H9 (cell line): Measurements from ENCODE around the gene STX17. TPM values are rescaled to one million over a fixed set of nuclear protein-coding genes. Genes with fewer than 3 reads are reported as not detected.

Experiments
- DNase-seq: peaks from one replicate; pipeline ENCODE4 v3.0.0-alpha.2; 2017
- H2AFZ ChIP-seq: one replicate; pipeline ENCODE4 v1.6.1; 2013; ENCODE audit warnings: mild to moderate bottlenecking, low read length, control low read depth, moderate library complexity
- H2AK5ac ChIP-seq: 2 replicates; pipeline ENCODE4 v1.6.1; 2013; ENCODE audit warnings: low read length, control low read depth, mixed read lengths; ENCODE audit not compliant: insufficient read length
- H2BK120ac ChIP-seq: one replicate; pipeline ENCODE4 v1.6.1; 2013; ENCODE audit warnings: low read depth, mild to moderate bottlenecking, low read length, control low read depth, inconsistent platforms; ENCODE audit not compliant: poor library complexity, severe bottlenecking
- H2BK12ac ChIP-seq: 2 replicates; pipeline ENCODE4 v1.6.1; 2013; ENCODE audit warnings: low read length, control low read depth, mixed read lengths, low read depth; ENCODE audit not compliant: insufficient read length
- H2BK15ac ChIP-seq: 2 replicates; pipeline ENCODE4 v1.6.1; 2013; ENCODE audit warnings: low read depth, low read length, control low read depth
- H2BK20ac ChIP-seq: one replicate; pipeline ENCODE4 v1.6.1; 2013; ENCODE audit warnings: low read depth, mild to moderate bottlenecking, low read length, control low read depth, inconsistent platforms; ENCODE audit not compliant: poor library complexity, severe bottlenecking
- H2BK5ac ChIP-seq: 2 replicates; pipeline ENCODE4 v1.6.1; 2013; ENCODE audit warnings: low read length, control low read depth, mixed read lengths; ENCODE audit not compliant: insufficient read length
- H3K14ac ChIP-seq: 2 replicates; pipeline ENCODE4 v1.6.1; 2013; ENCODE audit warnings: low read length, control low read depth; ENCODE audit not compliant: insufficient read depth
- H3K18ac ChIP-seq: 2 replicates; pipeline ENCODE4 v1.6.1; 2013; ENCODE audit warnings: low read depth, mild to moderate bottlenecking, mixed read lengths, low read length, control low read depth; ENCODE audit not compliant: insufficient read length
- H3K23ac ChIP-seq: 2 replicates; pipeline ENCODE4 v1.6.1; 2013; ENCODE audit warnings: low read length, control low read depth, mixed read lengths, low read depth; ENCODE audit not compliant: insufficient read length
- H3K23me2 ChIP-seq: 2 replicates; pipeline ENCODE4 v1.6.1; 2013; ENCODE audit warnings: low read depth, mild to moderate bottlenecking, mixed read lengths, low read length, control low read depth; ENCODE audit not compliant: insufficient read length, poor library complexity, severe bottlenecking
- H3K27ac ChIP-seq: 2 replicates; pipeline ENCODE4 v1.5.1; 2013; ENCODE audit warnings: low read length, control low read depth, mixed read lengths, low read depth; ENCODE audit not compliant: insufficient read length
- H3K27me3 ChIP-seq: 2 replicates; pipeline ENCODE4 v1.6.1; 2013; ENCODE audit warnings: low read length, control low read depth, inconsistent platforms; ENCODE audit not compliant: insufficient read depth
- H3K4ac ChIP-seq: 2 replicates; pipeline ENCODE4 v1.6.1; 2013; ENCODE audit warnings: low read depth, mild to moderate bottlenecking, control low read depth, inconsistent platforms, low read length, moderate library complexity
- H3K4me1 ChIP-seq: 2 replicates; pipeline ENCODE4 v1.6.1; 2013; ENCODE audit warnings: low read length, control low read depth, inconsistent platforms; ENCODE audit not compliant: insufficient read depth
- H3K4me2 ChIP-seq: 2 replicates; pipeline ENCODE4 v1.6.1; 2013; ENCODE audit warnings: low read length, control low read depth, mixed read lengths; ENCODE audit not compliant: insufficient read length, insufficient read depth
- H3K56ac ChIP-seq: 2 replicates; pipeline ENCODE4 v1.6.1; 2013; ENCODE audit warnings: low read depth, mild to moderate bottlenecking, mixed read lengths, low read length, control low read depth; ENCODE audit not compliant: insufficient read length
- H3K79me1 ChIP-seq: 2 replicates; pipeline ENCODE4 v1.6.1; 2013; ENCODE audit warnings: low read depth, mild to moderate bottlenecking, moderate library complexity, low read length, control low read depth, inconsistent platforms; ENCODE audit not compliant: insufficient read depth, poor library complexity, severe bottlenecking
- H3K79me2 ChIP-seq: 2 replicates; pipeline ENCODE4 v1.6.1; 2013; ENCODE audit warnings: low read length, control low read depth, inconsistent platforms; ENCODE audit not compliant: insufficient read depth
- H3K9ac ChIP-seq: 2 replicates; pipeline ENCODE4 v1.6.1; 2013; ENCODE audit warnings: low read length, control low read depth, mixed read lengths; ENCODE audit not compliant: insufficient read length; ENCODE audit errors: extremely low read depth
- H3K9me3 ChIP-seq: one replicate; pipeline ENCODE4 v1.6.1; 2013; ENCODE audit warnings: low read depth, low read length, inconsistent platforms; ENCODE audit not compliant: control insufficient read depth
- H3T11ph ChIP-seq: one replicate; pipeline ENCODE4 v1.6.1; 2013; ENCODE audit warnings: mild to moderate bottlenecking, low read length, control low read depth, inconsistent platforms
- H4K20me1 ChIP-seq: one replicate; pipeline ENCODE4 v1.6.1; 2013; ENCODE audit not compliant: control insufficient read depth, insufficient read length, insufficient read depth
- H4K5ac ChIP-seq: 2 replicates; pipeline ENCODE4 v1.6.1; 2013; ENCODE audit warnings: low read depth, mild to moderate bottlenecking, mixed read lengths, low read length, control low read depth; ENCODE audit not compliant: insufficient read length
- H4K8ac ChIP-seq: replicated peaks from 2 replicates; pipeline ENCODE4 v1.6.1; 2013; ENCODE audit warnings: low read length, control low read depth, mixed read lengths, low read depth; ENCODE audit not compliant: insufficient read length
- H4K91ac ChIP-seq: 2 replicates; pipeline ENCODE4 v1.6.1; 2013; ENCODE audit warnings: low read depth, mild to moderate bottlenecking, moderate library complexity, mixed read lengths, low read length, control low read depth; ENCODE audit not compliant: insufficient read length
- H3K27ac Mint-ChIP-seq, 3 experiments: 2 replicates in 2 of 3; 3 replicates in 1 of 3; pipeline ENCODE4 v1.8.0; 2020 to 2021; ENCODE audit warnings: mixed read lengths in 3 of 3, mild to moderate bottlenecking in 1 of 3, moderate library complexity in 1 of 3
- H3K27me3 Mint-ChIP-seq: 2 replicates; pipeline ENCODE4 v1.8.0; 2021; ENCODE audit warnings: low read depth, mild to moderate bottlenecking, moderate library complexity, mixed read lengths
- H3K36me3 Mint-ChIP-seq, 3 experiments: 2 replicates in 2 of 3; 3 replicates in 1 of 3; pipeline ENCODE4 v1.8.0; 2020 to 2021; ENCODE audit warnings: low read depth in 3 of 3, mixed read lengths in 3 of 3; ENCODE audit not compliant: insufficient read depth in 1 of 3
- H3K4me1 Mint-ChIP-seq, 2 experiments: 2 replicates each; pipeline ENCODE4 v1.8.0; 2020; ENCODE audit warnings: mixed read lengths in 2 of 2
- H3K4me3 Mint-ChIP-seq, 2 experiments: 2 replicates in 1 of 2; 3 replicates in 1 of 2; pipeline ENCODE4 v1.8.0; 2020 to 2021; ENCODE audit warnings: mild to moderate bottlenecking in 2 of 2, mixed read lengths in 2 of 2, moderate library complexity in 1 of 2
- H3K9me3 Mint-ChIP-seq, 2 experiments: 2 replicates in 1 of 2; 3 replicates in 1 of 2; pipeline ENCODE4 v1.8.0; 2020; ENCODE audit warnings: mild to moderate bottlenecking in 2 of 2, mixed read lengths in 2 of 2, moderate library complexity in 1 of 2
- CTCF ChIP-seq: fragments of 200-600 bp; sonication (generic); conservative IDR thresholded peaks from 3 replicates; pipeline ENCODE4 v1.8.0; 2021; ENCODE audit warnings: antibody characterized with exemption, mild to moderate bottlenecking
- WGBS: extraction: QIAGEN DNeasy Blood & Tissue Kit; methylation state at CpG from one replicate; pipeline ENCODE4 v1.1.7; 2013; ENCODE audit warnings: missing lambda C conversion rate, low lambda C conversion rate, mixed read lengths; ENCODE audit not compliant: insufficient read length; ENCODE audit errors: extremely low coverage; 5-methylcytosine and 5-hydroxymethylcytosine counted together
- total RNA-seq: library from RNA; stranded (reverse); gene quantifications from 2 replicates; pipeline ENCODE4 v1.2.1, GENCODE V29; 2021

Gene STX17
- total RNA-seq, 1 experiment from 2014 or later, result 21.2 TPM

DNA sequence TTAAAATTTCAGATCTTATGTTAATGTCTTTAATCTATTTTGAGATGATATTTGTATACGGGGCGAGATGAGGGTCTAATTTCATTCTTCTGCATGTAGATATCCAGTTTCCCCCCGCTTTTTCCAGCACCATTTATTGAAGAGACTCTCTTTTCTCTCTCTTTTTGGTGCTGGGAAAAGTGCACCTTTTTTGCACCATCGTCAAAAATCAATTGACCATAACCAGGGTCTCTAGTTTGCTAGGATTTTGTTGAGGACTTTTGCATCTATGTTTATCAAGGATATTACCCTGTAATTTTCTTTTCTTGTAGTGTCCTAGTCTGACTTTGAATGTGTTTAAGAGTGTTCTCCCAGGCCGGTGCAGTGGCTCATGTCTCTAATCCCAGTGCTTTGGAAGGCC lies 93.3 kb downstream of the STX17 start:
- H4K91ac ChIP-seq, result no peak overlapping the region
- H3K9me3 ChIP-seq, result no peaks in the 10 kb centered on the region
- no peaks in the 10 kb centered on the region for H3K79me1 ChIP-seq
- H2BK15ac ChIP-seq, result no peak overlapping the region
- DNase-seq, result no peak
- no peak overlapping the region for H2BK120ac ChIP-seq
- H2AK5ac ChIP-seq, result no peak overlapping the region
- H2BK20ac ChIP-seq, result no peak overlapping the region
- Mint-ChIP-seq H3K9me3 (peaks cover 0 to 3% of the 10 kb centered on the region in 2 experiments; a peak in 1 of 5 replicates), H3K27me3 (no peaks in the 10 kb centered on the region), H3K27ac (no peak overlapping the region), H3K4me3 (no peak overlapping the region), H3K4me1 (peaks cover 11 to 14% of the 10 kb centered on the region in 2 experiments), H3K36me3 (peaks cover 4 to 25% (median 7%) of the 10 kb centered on the region in 3 experiments; a peak in 6 of 7 replicates)
- no peak overlapping the region for H4K8ac ChIP-seq
- H3K9ac ChIP-seq, result no peak overlapping the region
- H2BK5ac ChIP-seq, result no peak overlapping the region
- H3K27me3 ChIP-seq, result no peaks in the 10 kb centered on the region
- no peak overlapping the region for H3K23ac ChIP-seq
- no peak overlapping the region for H3K4ac ChIP-seq
- H2AFZ ChIP-seq, result no peak overlapping the region
- H3K4me2 ChIP-seq, result no peak overlapping the region
- no peaks in the 10 kb centered on the region for H4K20me1 ChIP-seq
- no peak overlapping the region for H2BK12ac ChIP-seq
- TF ChIP-seq CTCF, result no peak
- WGBS, result no CpG with 5 or more reads among the region's 5 CpGs
- no peaks in the 10 kb centered on the region for H3K23me2 ChIP-seq
- no peak overlapping the region for H3K18ac ChIP-seq
- no peak overlapping the region for H3T11ph ChIP-seq
- no peaks in the 10 kb centered on the region for H3K79me2 ChIP-seq
- no peak overlapping the region for H3K27ac ChIP-seq
- H3K4me1 ChIP-seq, result no peaks in the 10 kb centered on the region
- no peak overlapping the region for H3K14ac ChIP-seq
- H4K5ac ChIP-seq, result no peak overlapping the region
- H3K56ac ChIP-seq, result no peak overlapping the region
